Measurements from ENCODE around the gene QRSL1. TPM values are rescaled to one million over a fixed set of nuclear protein-coding genes. Genes with fewer than 3 reads are reported as not detected.
A peak's percentile ranks its signal among the peaks of the same experiment; 100 is the strongest.

Gene QRSL1
- total and polyA plus RNA-seq, 10 of the 15 experiments (the other 5 are each of a cell fraction or from before 2014, with no cell fraction given): 11.9 to 23.5 (median 15.5) TPM

GRCh38 chr6:106630366-106630765, 988 bp downstream of the QRSL1 start (continued):
- TF ChIP-seq ZBTB4 (CRISPR knock-in tag; IDR thresholded peaks at IDR 0.05): no peak
- TF ChIP-seq PKNOX1 (IDR thresholded peaks at IDR 0.05): peak; percentile 89

- RAD21 ChIA-PET (ENCODE audit: unreplicated experiment): no interaction called here
- no TSS peak for BruUV-seq (replicated peaks)
- SMC1A ChIA-PET (ENCODE audit: uncharacterized antibody, unreplicated experiment): interaction anchor here (4.1 kb wide), 1 partner anchor 21 kb away, joined by 18 read pairs; no protein-coding TSS in a partner anchor
- Histone ChIP-seq H3K36me3 (ENCODE audit: control insufficient read depth in 2 of 2, insufficient read depth in 2 of 2, low read length in 1 of 2) (no peaks in the 10 kb centered on the region), H3K27ac (ENCODE audit: control insufficient read depth, insufficient read depth) (no peak overlapping the region), H3K79me2 (ENCODE audit: control insufficient read depth, insufficient read depth, low read length) (peaks cover 66% of the 10 kb centered on the region), H3K4me1 (ENCODE audit: control insufficient read depth, insufficient read depth, low read length) (peaks cover 22% of the 10 kb centered on the region), H3K4me3 (no peak overlapping the region), H3K27me3 (replicated peaks in 1 of 2; ENCODE audit: control insufficient read depth in 2 of 2, insufficient read depth in 2 of 2, low read length in 1 of 2) (no peaks in the 10 kb centered on the region), H3K4me2 (ENCODE audit: control insufficient read depth, insufficient read depth) (peak overlapping the region; percentile 11; the same call in 1 of the 2 replicates), H4K20me1 (ENCODE audit: control insufficient read depth, insufficient read depth) (no peaks in the 10 kb centered on the region), H3K9me3 (replicated peaks; ENCODE audit: control insufficient read depth, insufficient read depth, low read length) (no peaks in the 10 kb centered on the region), H3K9ac (ENCODE audit: control insufficient read depth, insufficient read depth, low read length) (no peak overlapping the region), H2AFZ (ENCODE audit: control insufficient read depth, low read depth, low read length) (no peak overlapping the region)
- DNase-seq (ENCODE audit: low read depth, low spot score) (no peak), FAIRE-seq (no peak), ATAC-seq (no peak)
- in situ Hi-C loops (cut with MboI): no loop called here
- 90% methylated on average over 1 of the region's 1 CpG for WGBS (ENCODE audit: insufficient coverage, insufficient replicate concordance, low lambda C conversion rate, missing lambda C conversion rate)
- POLR2A ChIA-PET: no interaction called here
- no peak for TF ChIP-seq MAX (IDR thresholded peaks at IDR 0.05; ENCODE audit: low read depth, low read length)
- no peak for TF ChIP-seq ZNF207 (IDR thresholded peaks at IDR 0.05; ENCODE audit: borderline replicate concordance)
- no peak for TF ChIP-seq ATF2 (IDR thresholded peaks at IDR 0.05; ENCODE audit: low read length)
- no peak for TF ChIP-seq SUPT20H (IDR thresholded peaks at IDR 0.05; ENCODE audit: borderline replicate concordance, control insufficient read depth, low read depth, low read length)
- TF ChIP-seq ESRRA (IDR thresholded peaks at IDR 0.05; ENCODE audit: low read length): no peak
- no peak for TF ChIP-seq ZBED1 (IDR thresholded peaks at IDR 0.05; ENCODE audit: borderline replicate concordance)
- TF ChIP-seq NFYB (IDR thresholded peaks at IDR 0.05; ENCODE audit: insufficient read depth, low read depth, low read length): no peak
- no peak for TF ChIP-seq NBN (IDR thresholded peaks at IDR 0.05)
- TF ChIP-seq STAT1 (conservative IDR thresholded peaks at IDR 0.05): no peak
- TF ChIP-seq TCF3 (IDR thresholded peaks at IDR 0.05; ENCODE audit: borderline replicate concordance, insufficient read depth, low read depth, low read length): no peak
- TF ChIP-seq SMC3 (IDR thresholded peaks at IDR 0.05; ENCODE audit: borderline replicate concordance, low read length): no peak
- no peak for TF ChIP-seq SPI1 (IDR thresholded peaks at IDR 0.05; ENCODE audit: borderline replicate concordance, insufficient read depth, low read depth, low read length)
- no peak for TF ChIP-seq BRCA1 (IDR thresholded peaks at IDR 0.05; ENCODE audit: low read depth, low read length)
- TF ChIP-seq CREB1 (IDR thresholded peaks at IDR 0.05; ENCODE audit: low read depth): no peak
- CTCF ChIA-PET: interaction anchor here (1.2 to 2.5 kb wide), 2 partner anchors 18 to 348 kb away, joined by 3 to 10 read pairs; no protein-coding TSS in a partner anchor
- intact Hi-C loops (cut with micrococcal nuclease; ENCODE audit: unreplicated experiment): loop anchor here (5.0 kb wide), 1 partner anchor 216 kb away; no protein-coding TSS in a partner anchor
Observed at GRCh38 chr6:106631346-106631745, 2.0 kb downstream of the QRSL1 start.

Data from GM12878 (cell line).